Measurements from ENCODE around the gene EEF1AKMT1. TPM values are rescaled to one million over a fixed set of nuclear protein-coding genes. Genes with fewer than 3 reads are reported as not detected.

The EEF1AKMT1 gene
- total RNA-seq, 1 experiment from 2014 or later: 9.8 TPM

DNA sequence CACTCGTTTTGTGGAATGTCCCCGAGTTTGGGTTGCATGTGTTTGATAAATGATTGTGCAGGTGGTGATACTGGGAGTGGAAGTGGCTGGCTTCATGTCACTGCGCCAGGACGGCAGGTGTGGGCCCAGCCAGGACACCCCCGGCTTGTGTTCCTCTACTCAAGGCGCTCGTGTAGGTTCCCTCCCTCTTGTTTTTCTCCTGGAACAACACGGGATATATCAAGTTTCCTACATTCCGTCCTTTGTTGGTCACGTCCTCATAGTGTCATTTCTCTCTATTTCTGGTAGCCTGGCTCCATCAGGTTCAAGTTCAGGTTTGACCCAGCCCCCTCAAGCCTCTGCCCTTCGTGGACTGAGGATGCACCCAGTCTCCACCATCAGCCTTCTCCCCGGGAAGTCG, 54.0 kb downstream of the EEF1AKMT1 start:
- H3K27me3 ChIP-seq (ENCODE audit: insufficient read depth, low read length): no peaks in the 10 kb centered on the region
- no peaks in the 10 kb centered on the region for H3K79me2 ChIP-seq (ENCODE audit: insufficient read depth, low read length)
- ATAC-seq (no peak), DNase-seq (ENCODE audit: low read depth, low spot score) (no peak)
- no peaks in the 10 kb centered on the region for H3K9me3 ChIP-seq (ENCODE audit: control insufficient read depth in 1 of 2, insufficient read depth in 1 of 2, low read depth in 1 of 2, low read length in 2 of 2)
- H3K4me3 ChIP-seq (replicated peaks in 1 of 2; ENCODE audit: low read depth in 1 of 2, low read length in 2 of 2): no peak overlapping the region
- no peak overlapping the region for H3K27ac ChIP-seq (ENCODE audit: low read depth, low read length)
- no peaks in the 10 kb centered on the region for H3K9me2 ChIP-seq (ENCODE audit: insufficient read depth)
- H3K9ac ChIP-seq (ENCODE audit: low read length): no peak overlapping the region
- H3K36me3 ChIP-seq (ENCODE audit: control insufficient read depth in 1 of 2, insufficient read depth in 2 of 2, low read length in 2 of 2): no peaks in the 10 kb centered on the region
- ChIA-PET POLR2A (no interaction called here), RAD21 (ENCODE audit: low non-redundant PET in 1 of 2, low total read pairs in 2 of 2, uncharacterized antibody in 2 of 2, unreplicated experiment in 2 of 2) (no interaction called here), CTCF (no interaction called here)
- H4K20me1 ChIP-seq (ENCODE audit: insufficient read depth): no peaks in the 10 kb centered on the region
- no TSS peak for BruUV-seq (replicated peaks)
- TF ChIP-seq ZFX (IDR thresholded peaks at IDR 0.05): no peak
- TF ChIP-seq ZBTB33 (IDR thresholded peaks at IDR 0.05; ENCODE audit: extremely low read depth, insufficient replicate concordance, low read length): no peak
- TF ChIP-seq ELF1 (IDR thresholded peaks at IDR 0.05; ENCODE audit: borderline replicate concordance, low read depth): no peak
- TF ChIP-seq TCF7L2 (IDR thresholded peaks at IDR 0.05; ENCODE audit: borderline replicate concordance, extremely low read depth, insufficient read depth, insufficient read length): no peak
- TF ChIP-seq SRF (IDR thresholded peaks at IDR 0.05; ENCODE audit: low read depth): no peak
- no peak for TF ChIP-seq FOSL1 (IDR thresholded peaks at IDR 0.05; ENCODE audit: low read depth)
- no peak for TF ChIP-seq MAX (IDR thresholded peaks at IDR 0.05)
- no peak for TF ChIP-seq EZH2phosphoT487 (IDR thresholded peaks at IDR 0.05; ENCODE audit: borderline replicate concordance)
- TF ChIP-seq RAD21 (IDR thresholded peaks at IDR 0.05; ENCODE audit: low read depth): no peak
- TF ChIP-seq ATF3 (IDR thresholded peaks at IDR 0.05): no peak
- TF ChIP-seq CEBPB (IDR thresholded peaks at IDR 0.05; ENCODE audit: low read depth): no peak
- TF ChIP-seq, protein P1, sequence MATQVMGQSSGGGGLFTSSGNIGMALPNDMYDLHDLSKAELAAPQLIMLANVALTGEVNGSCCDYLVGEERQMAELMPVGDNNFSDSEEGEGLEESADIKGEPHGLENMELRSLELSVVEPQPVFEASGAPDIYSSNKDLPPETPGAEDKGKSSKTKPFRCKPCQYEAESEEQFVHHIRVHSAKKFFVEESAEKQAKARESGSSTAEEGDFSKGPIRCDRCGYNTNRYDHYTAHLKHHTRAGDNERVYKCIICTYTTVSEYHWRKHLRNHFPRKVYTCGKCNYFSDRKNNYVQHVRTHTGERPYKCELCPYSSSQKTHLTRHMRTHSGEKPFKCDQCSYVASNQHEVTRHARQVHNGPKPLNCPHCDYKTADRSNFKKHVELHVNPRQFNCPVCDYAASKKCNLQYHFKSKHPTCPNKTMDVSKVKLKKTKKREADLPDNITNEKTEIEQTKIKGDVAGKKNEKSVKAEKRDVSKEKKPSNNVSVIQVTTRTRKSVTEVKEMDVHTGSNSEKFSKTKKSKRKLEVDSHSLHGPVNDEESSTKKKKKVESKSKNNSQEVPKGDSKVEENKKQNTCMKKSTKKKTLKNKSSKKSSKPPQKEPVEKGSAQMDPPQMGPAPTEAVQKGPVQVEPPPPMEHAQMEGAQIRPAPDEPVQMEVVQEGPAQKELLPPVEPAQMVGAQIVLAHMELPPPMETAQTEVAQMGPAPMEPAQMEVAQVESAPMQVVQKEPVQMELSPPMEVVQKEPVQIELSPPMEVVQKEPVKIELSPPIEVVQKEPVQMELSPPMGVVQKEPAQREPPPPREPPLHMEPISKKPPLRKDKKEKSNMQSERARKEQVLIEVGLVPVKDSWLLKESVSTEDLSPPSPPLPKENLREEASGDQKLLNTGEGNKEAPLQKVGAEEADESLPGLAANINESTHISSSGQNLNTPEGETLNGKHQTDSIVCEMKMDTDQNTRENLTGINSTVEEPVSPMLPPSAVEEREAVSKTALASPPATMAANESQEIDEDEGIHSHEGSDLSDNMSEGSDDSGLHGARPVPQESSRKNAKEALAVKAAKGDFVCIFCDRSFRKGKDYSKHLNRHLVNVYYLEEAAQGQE (IDR thresholded peaks at IDR 0.05; ENCODE audit: low read depth): no peak
- no peak for TF ChIP-seq SP1 (IDR thresholded peaks at IDR 0.05; ENCODE audit: low read depth)
- no peak for TF ChIP-seq EZH2 (IDR thresholded peaks at IDR 0.05)
- no peak for TF ChIP-seq YY1 (IDR thresholded peaks at IDR 0.05; ENCODE audit: extremely low read depth, insufficient replicate concordance, low read depth, low read length)
- TF ChIP-seq SIN3A (IDR thresholded peaks at IDR 0.05; ENCODE audit: low read depth): no peak
- TF ChIP-seq, protein P2, sequence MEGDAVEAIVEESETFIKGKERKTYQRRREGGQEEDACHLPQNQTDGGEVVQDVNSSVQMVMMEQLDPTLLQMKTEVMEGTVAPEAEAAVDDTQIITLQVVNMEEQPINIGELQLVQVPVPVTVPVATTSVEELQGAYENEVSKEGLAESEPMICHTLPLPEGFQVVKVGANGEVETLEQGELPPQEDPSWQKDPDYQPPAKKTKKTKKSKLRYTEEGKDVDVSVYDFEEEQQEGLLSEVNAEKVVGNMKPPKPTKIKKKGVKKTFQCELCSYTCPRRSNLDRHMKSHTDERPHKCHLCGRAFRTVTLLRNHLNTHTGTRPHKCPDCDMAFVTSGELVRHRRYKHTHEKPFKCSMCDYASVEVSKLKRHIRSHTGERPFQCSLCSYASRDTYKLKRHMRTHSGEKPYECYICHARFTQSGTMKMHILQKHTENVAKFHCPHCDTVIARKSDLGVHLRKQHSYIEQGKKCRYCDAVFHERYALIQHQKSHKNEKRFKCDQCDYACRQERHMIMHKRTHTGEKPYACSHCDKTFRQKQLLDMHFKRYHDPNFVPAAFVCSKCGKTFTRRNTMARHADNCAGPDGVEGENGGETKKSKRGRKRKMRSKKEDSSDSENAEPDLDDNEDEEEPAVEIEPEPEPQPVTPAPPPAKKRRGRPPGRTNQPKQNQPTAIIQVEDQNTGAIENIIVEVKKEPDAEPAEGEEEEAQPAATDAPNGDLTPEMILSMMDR (IDR thresholded peaks at IDR 0.05 in 2 of 3, conservative IDR thresholded peaks at IDR 0.05 in 1 of 3; ENCODE audit: borderline replicate concordance in 1 of 3, insufficient read depth in 1 of 3, low read depth in 2 of 3, low read length in 2 of 3): no peak
- TF ChIP-seq ZNF274 (IDR thresholded peaks at IDR 0.05; ENCODE audit: low read depth, low read length): no peak
- no peak for TF ChIP-seq POLR2AphosphoS5 (IDR thresholded peaks at IDR 0.05; ENCODE audit: low read depth, low read length)
- no peak for TF ChIP-seq EGR1 (IDR thresholded peaks at IDR 0.05; ENCODE audit: low read depth)
- intact Hi-C loops (cut with micrococcal nuclease): no loop called here
- H2AFZ ChIP-seq (ENCODE audit: low read depth, low read length, poor library complexity, severe bottlenecking): no peak overlapping the region
- peaks cover 12 to 16% of the 10 kb centered on the region in 2 experiments for H3K4me1 ChIP-seq (ENCODE audit: control insufficient read depth in 1 of 2, insufficient read depth in 2 of 2, low read length in 2 of 2)
- no peak overlapping the region for H3K4me2 ChIP-seq (ENCODE audit: low read length)
